Measurements from ENCODE around the gene CCR5AS.

Gene CCR5AS

GRCh38 chr3:46371519-46372340 is 35.1 kb downstream of the CCR5AS start:
- H3K27me3 Mint-ChIP-seq (ENCODE audit: low read depth) = peaks cover 20% of the 10 kb centered on the region
- Histone ChIP-seq H3K23ac (ENCODE audit: insufficient read length, low read depth, low read length) (no peak overlapping the region), H2BK5ac (ENCODE audit: insufficient read length, low read length) (no peak overlapping the region), H3K79me1 (ENCODE audit: insufficient read depth, low read depth, low read length, poor library complexity, severe bottlenecking) (no peaks in the 10 kb centered on the region), H2BK20ac (ENCODE audit: low read depth, low read length, poor library complexity, severe bottlenecking) (no peak overlapping the region), H3K23me2 (ENCODE audit: insufficient read length, low read depth, low read length, poor library complexity, severe bottlenecking) (peaks cover 2% of the 10 kb centered on the region), H3K27ac (ENCODE audit: insufficient read length, low read depth, low read length) (no peak overlapping the region), H4K8ac (replicated peaks; ENCODE audit: insufficient read length, low read depth, low read length) (no peak overlapping the region), H3T11ph (ENCODE audit: low read length) (no peak overlapping the region), H4K5ac (ENCODE audit: insufficient read length, low read depth, low read length) (no peak overlapping the region), H2BK120ac (ENCODE audit: low read depth, low read length, poor library complexity, severe bottlenecking) (no peak overlapping the region), H3K27me3 (ENCODE audit: insufficient read depth, low read length) (no peaks in the 10 kb centered on the region), H3K56ac (ENCODE audit: insufficient read length, low read depth, low read length) (no peak overlapping the region), H3K9me3 (ENCODE audit: control insufficient read depth, low read depth, low read length) (no peaks in the 10 kb centered on the region), H2AFZ (ENCODE audit: low read length) (no peak overlapping the region), H4K91ac (ENCODE audit: insufficient read length, low read depth, low read length) (no peak overlapping the region), H2AK5ac (ENCODE audit: insufficient read length, low read length) (no peak overlapping the region), H3K79me2 (ENCODE audit: insufficient read depth, low read length) (no peaks in the 10 kb centered on the region), H2BK15ac (ENCODE audit: low read depth, low read length) (no peak overlapping the region), H3K18ac (ENCODE audit: insufficient read length, low read depth, low read length) (no peak overlapping the region), H3K4me1 (ENCODE audit: insufficient read depth, low read length) (peaks cover 4% of the 10 kb centered on the region), H3K14ac (ENCODE audit: insufficient read depth, low read length) (no peak overlapping the region), H3K4me2 (ENCODE audit: insufficient read depth, insufficient read length, low read length) (no peak overlapping the region), H3K9ac (ENCODE audit: extremely low read depth, insufficient read length, low read length) (no peak overlapping the region), H4K20me1 (ENCODE audit: control insufficient read depth, insufficient read depth, insufficient read length) (no peaks in the 10 kb centered on the region), H2BK12ac (ENCODE audit: insufficient read length, low read depth, low read length) (no peak overlapping the region), H3K4ac (ENCODE audit: low read depth, low read length) (no peak overlapping the region)
- DNase-seq = no peak
- no peak overlapping the region for H3K27ac Mint-ChIP-seq
- no peak overlapping the region for H3K4me3 Mint-ChIP-seq
- H3K36me3 Mint-ChIP-seq (ENCODE audit: insufficient read depth in 1 of 3, low read depth in 3 of 3) = no peaks in the 10 kb centered on the region
- no peak for TF ChIP-seq CTCF (conservative IDR thresholded peaks at IDR 0.05)
- WGBS (ENCODE audit: extremely low coverage, insufficient read length, low lambda C conversion rate) = no CpG with 5 or more reads among the region's 10 CpGs
- no peaks in the 10 kb centered on the region for H3K9me3 Mint-ChIP-seq
- H3K4me1 Mint-ChIP-seq = peaks cover 10 to 13% of the 10 kb centered on the region in 2 experiments
